HEK293 (cell line): ENCODE measurements around the gene FZD7.

Source experiments
- ATF2 ChIP-seq: fragments of 450-650 bp; formaldehyde crosslinking; IDR thresholded peaks from 2 replicates; pipeline ENCODE4 v1.5.1; 2016; ENCODE audit warnings: missing biosample characterization, missing genetic modification characterization, low read depth
- CTCF ChIP-seq: fragments of 450-650 bp; formaldehyde crosslinking; IDR thresholded peaks from 2 replicates; pipeline ENCODE4 v1.5.1; 2016; ENCODE audit warnings: missing biosample characterization, missing genetic modification characterization
- KLF10 ChIP-seq: fragments of 450-650 bp; IDR thresholded peaks from 2 replicates; pipeline ENCODE4 v1.5.1; 2018; ENCODE audit warnings: missing biosample characterization, mild to moderate bottlenecking, missing genetic modification characterization
- PRDM1 ChIP-seq: fragments of 450-650 bp; formaldehyde crosslinking; IDR thresholded peaks from 2 replicates; pipeline ENCODE4; 2016; ENCODE audit warnings: missing biosample characterization, missing genetic modification characterization
- REST ChIP-seq: fragments of 450-650 bp; formaldehyde crosslinking; IDR thresholded peaks from 2 replicates; pipeline ENCODE4 v1.5.1; 2016; ENCODE audit warnings: missing biosample characterization, missing genetic modification characterization
- TSHZ1 ChIP-seq: fragments of 450-650 bp; formaldehyde crosslinking; IDR thresholded peaks from 2 replicates; pipeline ENCODE4 v1.5.1; 2016; ENCODE audit warnings: missing biosample characterization, missing genetic modification characterization, borderline replicate concordance
- ZNF473 ChIP-seq: fragments of 450-650 bp; formaldehyde crosslinking; IDR thresholded peaks from 2 replicates; pipeline ENCODE4 v1.5.1; 2017; ENCODE audit warnings: missing biosample characterization, missing genetic modification characterization
- ZNF555 ChIP-seq: fragments of 450-650 bp; formaldehyde crosslinking; conservative IDR thresholded peaks from 2 replicates; pipeline ENCODE4 v1.5.1; 2017; ENCODE audit warnings: missing biosample characterization, mild to moderate bottlenecking, missing genetic modification characterization, inconsistent platforms
- ZNF704 ChIP-seq: fragments of 450-650 bp; formaldehyde crosslinking; IDR thresholded peaks from 2 replicates; pipeline ENCODE4 v1.5.1; 2016; ENCODE audit warnings: missing biosample characterization, missing genetic modification characterization
- ZSCAN30 ChIP-seq: fragments of 450-650 bp; IDR thresholded peaks from 2 replicates; pipeline ENCODE4 v1.5.1; 2018; ENCODE audit warnings: missing biosample characterization, mild to moderate bottlenecking, missing genetic modification characterization, moderate library complexity

- TF ChIP-seq ATF2 (no peak), CTCF (tag by site-specific recombination) (no peak), REST (no peak), ZNF555 (tag by site-specific recombination) (no peak), TSHZ1 (tag by site-specific recombination) (no peak), ZNF473 (no peak), ZSCAN30 (tag by site-specific recombination) (no peak), ZNF704 (tag by site-specific recombination) (no peak), KLF10 (tag by site-specific recombination) (no peak), PRDM1 (no peak)
Measured at GRCh38 chr2:202065876-202066275, 32.2 kb downstream of the FZD7 start.
